GM18951 (cell line): ENCODE data around the gene TAS2R10.
"Not testable (repeated sequence)": the region's sequence is repeated elsewhere in the genome, so short reads cannot be mapped to it uniquely, and the experiment has no call there.

Source experiments
- POLR2A ChIP-seq: IDR thresholded peaks from 4 replicates; pipeline ENCODE4 v1.6.1; 2011; ENCODE audit warnings: mild to moderate bottlenecking; ENCODE audit not compliant: insufficient read length, insufficient read depth; ENCODE audit errors: extremely low read depth
- in situ Hi-C: fragments of 300-500 bp; cut with MboI; formaldehyde crosslinking; loops from one replicate; pipeline ENCODE4 v1.12.0; 2022; ENCODE audit warnings: low sequenced_read_pairs, mixed read lengths, inconsistent platforms; ENCODE audit not compliant: unreplicated experiment

TAS2R10 gene

DNA sequence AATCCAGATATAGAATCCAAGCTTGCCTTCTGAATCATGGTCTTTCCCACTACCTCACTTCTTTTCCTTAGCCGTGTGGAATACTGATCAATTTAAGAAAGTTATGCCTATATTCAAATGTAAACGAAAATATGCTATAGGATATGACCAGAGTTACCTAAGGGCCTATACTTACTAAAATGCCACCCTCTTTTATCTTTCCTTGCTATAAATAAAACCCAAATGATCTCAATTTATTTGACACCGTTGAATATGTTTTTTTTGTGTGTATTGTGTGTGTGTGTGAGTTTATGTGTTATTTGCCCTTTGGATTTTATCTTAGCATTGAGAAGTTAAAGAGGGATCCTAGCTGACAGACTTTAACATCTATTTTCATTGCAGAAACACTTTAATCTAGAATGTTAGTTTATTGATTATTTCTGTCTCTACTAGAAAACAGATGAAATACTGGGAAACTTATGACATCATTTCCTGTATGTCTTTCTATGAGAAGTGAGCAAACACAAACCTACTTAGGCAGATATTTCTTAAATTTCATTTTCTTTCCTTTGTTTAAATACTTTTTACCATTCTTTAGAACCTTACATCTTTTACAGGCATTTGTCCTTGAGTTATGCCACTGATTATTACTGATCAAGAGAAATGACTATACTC is 14.1 kb downstream of the TAS2R10 start:
- TF ChIP-seq POLR2A = no peak
- in situ Hi-C loops = no loop called here

GRCh38 chr12:10810068-10810467 is 16.1 kb downstream of the TAS2R10 start, which contains the start of gene TAS2R9:
Gene TAS2R9, minus strand, starts transcription at chr12:10810168. Its CDS starts 93 bp downstream, at chr12:10810075.
- in situ Hi-C loops = no loop called here
- TF ChIP-seq POLR2A = no peak

GRCh38 chr12:10807186-10807585 is 19.0 kb downstream of the TAS2R10 start, which contains the start of gene TAS2R8:
Gene TAS2R8, minus strand, starts transcription at chr12:10807286. Its CDS starts 306 bp downstream, at chr12:10806980.
- in situ Hi-C loops = no loop called here

DNA sequence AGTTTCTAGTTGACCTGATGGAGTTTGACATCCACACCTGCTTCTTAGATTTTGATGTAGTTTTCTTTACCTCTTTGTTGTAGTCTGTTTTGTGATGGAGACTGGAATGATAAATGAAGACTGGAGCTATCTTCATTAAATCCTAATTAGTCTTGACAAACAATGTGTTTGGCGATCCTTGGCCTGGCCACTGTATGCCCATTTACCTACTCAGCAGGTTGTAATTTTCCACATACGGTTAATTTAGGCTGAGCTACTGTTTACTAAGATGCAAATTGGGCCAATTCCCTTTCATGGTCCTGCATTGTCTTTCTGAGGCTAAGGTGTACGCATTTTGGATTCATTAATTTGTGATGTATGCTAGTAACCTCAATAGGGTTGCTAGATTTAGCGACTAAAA is 23.6 kb downstream of the TAS2R10 start, which contains the start of gene TAS2R7:
Gene TAS2R7 (minus strand): TSS at position 41 of the 400 bp plus-strand sequence. CDS start 57 bp downstream, outside the sequence.
- TF ChIP-seq POLR2A = no peak
- in situ Hi-C loops = no loop called here

More at GRCh38 chr12:10807186-10807585, 19.0 kb downstream of the TAS2R10 start, which contains the start of gene TAS2R8:
- TF ChIP-seq POLR2A = no peak

GRCh38 chr12:10801741-10802140 is 24.4 kb downstream of the TAS2R10 start:
- no peak for TF ChIP-seq POLR2A
- in situ Hi-C loops = no loop called here

- TF ChIP-seq POLR2A = no peak
- in situ Hi-C loops = no loop called here
Measured at GRCh38 chr12:10794222-10794621, 31.9 kb downstream of the TAS2R10 start.

- in situ Hi-C loops = not testable (repeated sequence)
Measured at GRCh38 chr12:10791769-10792168, 34.4 kb downstream of the TAS2R10 start.

- in situ Hi-C loops = no loop called here
- no peak for TF ChIP-seq POLR2A
Measured at GRCh38 chr12:10783252-10783651, 42.9 kb downstream of the TAS2R10 start.

DNA sequence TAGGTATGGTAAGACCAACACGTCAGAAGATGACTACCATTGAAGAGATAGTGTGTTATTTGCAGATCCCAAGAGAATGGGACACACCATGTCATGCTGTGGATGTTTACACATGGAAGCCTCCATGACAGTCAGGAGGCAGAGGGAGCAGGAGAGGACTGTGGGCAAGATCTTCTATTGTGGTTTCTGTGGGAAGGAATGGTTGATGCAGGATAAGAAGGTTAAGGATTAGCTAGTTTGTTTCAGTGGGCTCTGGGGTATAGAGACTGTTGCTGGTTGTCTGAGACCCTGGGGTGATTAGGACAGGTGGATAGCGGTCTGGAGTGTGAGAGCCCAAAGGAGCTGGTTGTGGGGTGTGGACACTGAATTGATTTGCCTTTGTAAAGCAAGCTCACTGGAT is 47.1 kb downstream of the TAS2R10 start:
- in situ Hi-C loops = loop anchor here (10.0 kb wide), 1 partner anchor 706 kb away; no protein-coding TSS in a partner anchor
- no peak for TF ChIP-seq POLR2A
